Calu3 (cell line): ENCODE data around the gene RB1. TPM values are rescaled to one million over a fixed set of nuclear protein-coding genes. Genes with fewer than 3 reads are reported as not detected.

ENCODE experiments used
- BruUV-seq: library from RNA; stranded (reverse); fragments of 400-500 nt; replicated peaks from 2 replicates; lab custom pipeline; 2021; lab: Mats Ljungman, UMichigan
- CTCF ChIA-PET: fragments of 300-600 bp; sonication (Branson Sonifier 250); formaldehyde crosslinking; loops from one replicate; lab custom pipeline; 2022; ENCODE audit warnings: antibody characterized with exemption; lab: Charles Lee
- DNase-seq: peaks from one replicate; pipeline ENCODE4 v3.0.0; 2022
- H3K27ac Mint-ChIP-seq: one replicate; pipeline ENCODE4 v1.8.0; 2022; ENCODE audit warnings: mixed read lengths; ENCODE audit not compliant: unreplicated experiment
- H3K27me3 Mint-ChIP-seq: one replicate; pipeline ENCODE4 v1.8.0; 2022; ENCODE audit warnings: mixed read lengths; ENCODE audit not compliant: unreplicated experiment
- H3K36me3 Mint-ChIP-seq: one replicate; pipeline ENCODE4 v1.8.0; 2022; ENCODE audit warnings: mild to moderate bottlenecking, moderate library complexity, mixed read lengths; ENCODE audit not compliant: insufficient read depth, unreplicated experiment
- H3K4me1 Mint-ChIP-seq: one replicate; pipeline ENCODE4 v1.8.0; 2022; ENCODE audit warnings: mild to moderate bottlenecking, low read depth, mixed read lengths; ENCODE audit not compliant: unreplicated experiment
- H3K4me3 Mint-ChIP-seq: one replicate; pipeline ENCODE4 v1.8.0; 2022; ENCODE audit warnings: mild to moderate bottlenecking, low read depth, moderate library complexity, mixed read lengths; ENCODE audit not compliant: unreplicated experiment
- H3K9me3 Mint-ChIP-seq: one replicate; pipeline ENCODE4 v1.8.0; 2022; ENCODE audit warnings: low read depth, mixed read lengths; ENCODE audit not compliant: unreplicated experiment
- CTCF ChIP-seq: fragments of 200-600 bp; IDR thresholded peaks from one replicate; pipeline ENCODE4 v1.8.0; 2022; ENCODE audit warnings: antibody characterized with exemption; ENCODE audit not compliant: unreplicated experiment
- intact Hi-C: fragments of 100-400 bp; cut with micrococcal nuclease; formaldehyde crosslinking; loops from one replicate; pipeline ENCODE4 v1.10.0; 2022; ENCODE audit not compliant: unreplicated experiment
- total RNA-seq: library from RNA; stranded (reverse); gene quantifications from 2 replicates; pipeline ENCODE4 v1.2.3, GENCODE V29; 2022

RB1 gene
- total RNA-seq, 1 experiment from 2014 or later: 38.8 TPM

- Mint-ChIP-seq H3K27ac (no peak overlapping the region), H3K4me1 (no peaks in the 10 kb centered on the region), H3K9me3 (no peaks in the 10 kb centered on the region), H3K27me3 (no peaks in the 10 kb centered on the region), H3K4me3 (no peak overlapping the region), H3K36me3 (no peaks in the 10 kb centered on the region)
- DNase-seq: no peak
- intact Hi-C loops: no loop called here
- BruUV-seq: no TSS peak
- TF ChIP-seq CTCF: no peak
- CTCF ChIA-PET: no interaction called here
Measured at GRCh38 chr13:48497669-48498068, 194.1 kb downstream of the RB1 start.

GRCh38 chr13:48500652-48501197 is 197.2 kb downstream of the RB1 start:
- DNase-seq: no peak
- TF ChIP-seq CTCF: no peak
- CTCF ChIA-PET: no interaction called here
- Mint-ChIP-seq H3K36me3 (no peaks in the 10 kb centered on the region), H3K9me3 (no peaks in the 10 kb centered on the region), H3K4me1 (no peaks in the 10 kb centered on the region), H3K27me3 (no peaks in the 10 kb centered on the region), H3K4me3 (no peak overlapping the region), H3K27ac (no peak overlapping the region)
- intact Hi-C loops: no loop called here
- BruUV-seq: no TSS peak

GRCh38 chr13:48501705-48502104 is 198.2 kb downstream of the RB1 start:
- intact Hi-C loops: no loop called here
- CTCF ChIA-PET: no interaction called here
- no peak overlapping the region for H3K4me3 Mint-ChIP-seq
- H3K9me3 Mint-ChIP-seq: no peaks in the 10 kb centered on the region
- no TSS peak for BruUV-seq
- no peak for TF ChIP-seq CTCF
- H3K36me3 Mint-ChIP-seq: no peaks in the 10 kb centered on the region
- no peaks in the 10 kb centered on the region for H3K4me1 Mint-ChIP-seq
- H3K27me3 Mint-ChIP-seq: no peaks in the 10 kb centered on the region
- no peak for DNase-seq
- no peak overlapping the region for H3K27ac Mint-ChIP-seq

- Mint-ChIP-seq H3K27ac (no peak overlapping the region), H3K4me3 (no peak overlapping the region), H3K36me3 (no peaks in the 10 kb centered on the region), H3K4me1 (no peaks in the 10 kb centered on the region), H3K27me3 (no peaks in the 10 kb centered on the region), H3K9me3 (no peaks in the 10 kb centered on the region)
- DNase-seq: no peak
- TF ChIP-seq CTCF: no peak
- CTCF ChIA-PET: no interaction called here
- intact Hi-C loops: no loop called here
- no TSS peak for BruUV-seq
Measured at GRCh38 chr13:48502601-48503319, 199.2 kb downstream of the RB1 start.
